ENCODE data around the gene LRRIQ1. TPM values are rescaled to one million over a fixed set of nuclear protein-coding genes. Genes with fewer than 3 reads are reported as not detected.

Gene LRRIQ1
- polyA plus RNA-seq, 1 donor from 2014 or later = 11.8 TPM

GRCh38 chr12:85277900-85278597, 241.9 kb downstream of the LRRIQ1 start:
- H3F3A ChIP-seq (ENCODE audit: insufficient read depth, low read length, poor library complexity, severe bottlenecking) = no peaks in the 10 kb centered on the region
- no peak overlapping the region for H3K4me2 ChIP-seq (ENCODE audit: low read length)
- no peaks in the 10 kb centered on the region for H4K20me1 ChIP-seq (ENCODE audit: insufficient read depth)
- no peak overlapping the region for H3K27ac ChIP-seq (ENCODE audit: low read length)
- H2AFZ ChIP-seq (ENCODE audit: low read depth, low read length) = no peak overlapping the region
- H3K9me2 ChIP-seq (ENCODE audit: insufficient read depth, low read length) = no peaks in the 10 kb centered on the region
- H3K4me3 ChIP-seq (ENCODE audit: low read length) = no peak overlapping the region
- H3K27me3 ChIP-seq (ENCODE audit: insufficient read depth, low read depth, low read length) = peaks cover 100% of the 10 kb centered on the region
- TF ChIP-seq CTCF (IDR thresholded peaks at IDR 0.05; ENCODE audit: poor library complexity, severe bottlenecking) (no peak), MXI1 (conservative IDR thresholded peaks at IDR 0.05; ENCODE audit: poor library complexity, severe bottlenecking) (no peak), EP300 (conservative IDR thresholded peaks at IDR 0.05; ENCODE audit: poor library complexity, severe bottlenecking) (no peak), EZH2 (IDR thresholded peaks at IDR 0.05; ENCODE audit: borderline replicate concordance, insufficient read depth, low read length, poor library complexity, severe bottlenecking) (no peak), RAD21 (conservative IDR thresholded peaks at IDR 0.05) (no peak), POLR2AphosphoS5 (IDR thresholded peaks at IDR 0.05) (no peak), REST (IDR thresholded peaks at IDR 0.05; ENCODE audit: borderline replicate concordance) (no peak), TAF1 (IDR thresholded peaks at IDR 0.05; ENCODE audit: low read depth) (no peak), SMC3 (conservative IDR thresholded peaks at IDR 0.05; ENCODE audit: poor library complexity) (no peak)
- H3K9ac ChIP-seq (ENCODE audit: low read length) = no peak overlapping the region
- no peaks in the 10 kb centered on the region for H3K36me3 ChIP-seq (ENCODE audit: insufficient read depth, low read length)
- peaks cover 16% of the 10 kb centered on the region for H3K9me3 ChIP-seq (ENCODE audit: low read length)
- no peaks in the 10 kb centered on the region for H3K79me2 ChIP-seq (replicated peaks; ENCODE audit: insufficient read depth, low read length)

GRCh38 chr12:85278598-85279448, 242.7 kb downstream of the LRRIQ1 start:
- Histone ChIP-seq H3K27ac (ENCODE audit: low read length) (no peak overlapping the region), H3K27me3 (ENCODE audit: insufficient read depth, low read depth, low read length) (peaks cover 100% of the 10 kb centered on the region), H3K79me2 (replicated peaks; ENCODE audit: insufficient read depth, low read length) (no peaks in the 10 kb centered on the region), H3K4me2 (ENCODE audit: low read length) (no peak overlapping the region), H3K36me3 (ENCODE audit: insufficient read depth, low read length) (no peaks in the 10 kb centered on the region), H3K9me3 (ENCODE audit: low read length) (peaks cover 16% of the 10 kb centered on the region), H2AFZ (ENCODE audit: low read depth, low read length) (no peak overlapping the region), H4K20me1 (ENCODE audit: insufficient read depth) (no peaks in the 10 kb centered on the region), H3K4me3 (ENCODE audit: low read length) (no peak overlapping the region), H3K9me2 (ENCODE audit: insufficient read depth, low read length) (no peaks in the 10 kb centered on the region), H3F3A (ENCODE audit: insufficient read depth, low read length, poor library complexity, severe bottlenecking) (no peaks in the 10 kb centered on the region), H3K9ac (ENCODE audit: low read length) (no peak overlapping the region)
- TF ChIP-seq POLR2AphosphoS5 (IDR thresholded peaks at IDR 0.05) (peak; percentile 2), TAF1 (IDR thresholded peaks at IDR 0.05; ENCODE audit: low read depth) (no peak)
